T-helper 1 cell treated with Interleukin-12 subunit alpha and Interleukin-12 subunit beta and Interleukin-4 antibody, amounts not matched to agents 30 ng/mL and 1 ng/mL, for 36 hours (primary cell): Measurements from ENCODE around the gene CFAP300. TPM values are rescaled to one million over a fixed set of nuclear protein-coding genes. Genes with fewer than 3 reads are reported as not detected.

Source experiments
- intact Hi-C: fragments of 100-400 bp; cut with micrococcal nuclease; formaldehyde crosslinking; loops from one replicate; pipeline ENCODE4 v1.15.1; 2024
- total RNA-seq: library from RNA; stranded (reverse); gene quantifications from 2 replicates; pipeline ENCODE4 v1.2.3, GENCODE V29; 2022

CFAP300 gene
- not detected in 2 replicates for total RNA-seq

GRCh38 chr11:102047305-102047924, at the start of gene CFAP300:
TSS of gene CFAP300 (plus strand) at chr11:102047437. CDS start at chr11:102047471, 34 bp downstream.
- intact Hi-C loops = no loop called here

- intact Hi-C loops = no loop called here
These were observed 45.4 kb upstream of the CFAP300 start for GRCh38 chr11:102001657-102002338.

- intact Hi-C loops = no loop called here
These were observed 43.0 kb upstream of the CFAP300 start for GRCh38 chr11:102004220-102004619.

- intact Hi-C loops = loop anchor here (5.0 kb wide), 1 partner anchor 1428 kb away; no protein-coding TSS in a partner anchor
These were observed 41.9 kb upstream of the CFAP300 start for GRCh38 chr11:102005306-102005705.

- intact Hi-C loops = loop anchor here (1.0 to 5.0 kb wide), 2 partner anchors 147 to 1430 kb away; no protein-coding TSS in a partner anchor
These were observed 40.2 kb upstream of the CFAP300 start for GRCh38 chr11:102006835-102007566.

- intact Hi-C loops = loop anchor here (1.0 to 5.0 kb wide), 3 partner anchors 93 to 1431 kb away; partner anchors contain the start of gene CEP126
These were observed 39.4 kb upstream of the CFAP300 start for GRCh38 chr11:102007567-102008437.

GRCh38 chr11:102010776-102011494, 36.3 kb upstream of the CFAP300 start:
- intact Hi-C loops = no loop called here

GRCh38 chr11:102012946-102013345, 34.3 kb upstream of the CFAP300 start:
- intact Hi-C loops = no loop called here

GRCh38 chr11:102014756-102015155, 32.5 kb upstream of the CFAP300 start:
- intact Hi-C loops = no loop called here

GRCh38 chr11:102017026-102017425, 30.2 kb upstream of the CFAP300 start:
- intact Hi-C loops = no loop called here

GRCh38 chr11:102026217-102026616, 21.0 kb upstream of the CFAP300 start:
- intact Hi-C loops = no loop called here

GRCh38 chr11:102026959-102027358, 20.3 kb upstream of the CFAP300 start:
- intact Hi-C loops = no loop called here

- intact Hi-C loops = no loop called here
These were observed 10.5 kb upstream of the CFAP300 start for GRCh38 chr11:102036757-102037156.

- intact Hi-C loops = no loop called here
These were observed 396 bp upstream of the CFAP300 start for GRCh38 chr11:102046841-102047240.

- intact Hi-C loops = no loop called here
These were observed 3.8 kb downstream of the CFAP300 start for GRCh38 chr11:102050927-102051575.

- intact Hi-C loops = no loop called here
These were observed 14.0 kb downstream of the CFAP300 start for GRCh38 chr11:102061276-102061675.

GRCh38 chr11:102062106-102062505, 14.9 kb downstream of the CFAP300 start:
- intact Hi-C loops = no loop called here

GRCh38 chr11:102064316-102064715, 17.1 kb downstream of the CFAP300 start:
- intact Hi-C loops = no loop called here

GRCh38 chr11:102070766-102071165, 23.5 kb downstream of the CFAP300 start:
- intact Hi-C loops = no loop called here
